GM20000 (cell line): Measurements from ENCODE around the gene ARSA.

Source experiments
- DNase-seq: peaks from one replicate; pipeline ENCODE4 v3.0.0; 2012; ENCODE audit warnings: low spot score
- CTCF ChIP-seq: IDR thresholded peaks from 2 replicates; pipeline ENCODE4 v1.5.1; 2012; ENCODE audit warnings: mild to moderate bottlenecking, control low read depth; ENCODE audit errors: extremely low read depth, missing control alignments

Gene ARSA

GRCh38 chr22:50582493-50583293, 45.3 kb downstream of the ARSA start, which contains the start of gene CHKB:
TSS of gene CHKB (minus strand) at chr22:50582849. CDS start at chr22:50582781, 68 bp downstream.
- no peak for TF ChIP-seq CTCF
- peak; percentile 100 for DNase-seq

GRCh38 chr22:50581950-50582492, 45.9 kb downstream of the ARSA start:
- DNase-seq = no peak
- no peak for TF ChIP-seq CTCF

DNA sequence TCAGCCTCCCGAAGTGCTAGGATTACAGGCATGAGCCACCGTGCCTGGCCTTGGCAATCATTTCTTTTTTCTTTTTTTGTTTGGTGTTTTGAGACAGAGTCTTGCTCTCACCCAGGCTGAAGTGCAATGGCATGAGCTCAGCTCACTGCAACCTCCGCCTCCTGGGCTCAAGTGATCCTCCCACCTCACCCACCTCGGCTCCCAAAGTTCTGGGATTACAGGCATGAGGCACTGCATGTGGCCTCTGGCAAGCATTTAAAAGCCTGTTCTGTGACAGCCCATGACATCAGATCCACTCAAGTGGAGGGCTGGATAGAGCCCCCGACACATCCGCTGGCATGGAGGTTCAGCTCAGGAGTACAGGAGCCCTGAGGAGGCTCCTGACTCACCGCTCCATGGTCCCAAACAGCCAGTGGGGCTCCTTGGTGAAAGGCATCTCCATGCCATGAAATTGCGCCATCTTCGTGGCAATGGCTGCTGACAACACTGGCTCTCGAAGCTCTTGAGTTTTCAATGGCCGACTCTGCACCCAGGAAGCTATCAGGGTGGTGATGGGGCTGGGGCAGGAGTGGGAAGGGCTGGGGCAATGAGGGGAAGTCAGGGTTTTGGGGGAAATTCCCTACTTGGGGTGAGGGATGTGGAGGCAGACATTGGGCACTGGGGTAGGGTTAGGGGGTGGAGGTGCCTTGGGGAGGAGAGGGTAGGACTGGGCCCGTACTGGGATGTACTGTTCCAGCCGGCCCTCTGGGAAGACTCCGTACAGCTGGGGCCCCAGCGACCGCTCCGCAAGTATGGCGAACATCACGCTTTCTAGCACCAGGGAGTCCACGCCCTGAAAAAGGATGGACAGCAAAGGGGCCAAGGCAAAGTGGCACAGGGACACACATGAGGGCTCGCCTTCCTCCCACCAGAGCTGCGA, 46.7 kb downstream of the ARSA start:
- DNase-seq = no peak

GRCh38 chr22:50579752-50580151, 48.2 kb downstream of the ARSA start:
- no peak for DNase-seq
- no peak for TF ChIP-seq CTCF

More for the DNA sequence above, 46.7 kb downstream of the ARSA start:
- no peak for TF ChIP-seq CTCF

GRCh38 chr22:50578776-50579310, 49.1 kb downstream of the ARSA start:
- DNase-seq = peak; percentile 21
- no peak for TF ChIP-seq CTCF

DNA sequence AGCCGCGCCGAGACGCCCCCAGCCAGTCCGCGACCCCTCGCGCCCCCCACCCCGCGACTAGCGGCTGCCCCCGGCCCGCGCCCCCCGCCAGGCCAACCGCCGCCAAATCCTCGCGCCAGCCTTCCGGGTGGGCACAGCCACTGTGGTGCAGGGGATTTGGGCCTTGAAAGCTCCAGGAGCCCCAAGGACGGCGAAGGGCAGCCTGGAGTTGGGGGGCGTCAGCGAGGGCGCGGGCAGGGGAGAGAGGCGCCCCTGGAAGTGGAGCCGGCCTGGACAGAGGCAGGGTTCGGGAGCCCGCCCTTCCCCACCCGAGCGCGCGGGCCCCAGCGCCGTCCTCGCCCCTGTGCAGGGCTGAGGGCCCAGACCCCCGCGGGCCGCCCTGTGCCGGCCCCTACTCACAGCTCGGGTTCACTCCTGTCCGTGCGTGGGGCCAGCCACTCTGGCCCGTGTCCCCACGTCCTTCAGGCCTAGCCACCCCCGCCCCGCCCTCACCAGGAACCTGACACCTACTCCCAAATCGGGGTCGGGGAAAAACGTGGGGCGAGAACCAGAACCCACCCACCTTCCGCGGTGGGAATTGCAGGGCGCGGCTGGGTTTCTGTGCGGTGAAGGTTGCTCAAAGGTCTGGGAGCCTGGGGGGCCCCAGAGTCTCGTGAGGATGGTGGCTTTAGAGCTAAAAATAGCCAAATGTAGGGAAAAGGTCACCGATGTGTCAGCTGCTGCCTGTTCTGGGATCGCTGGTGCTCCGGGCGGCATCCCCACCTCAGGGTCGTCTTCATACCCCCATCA, 49.8 kb downstream of the ARSA start, which contains the start of gene CPT1B:
TSS of gene CPT1B (minus strand) at position 441 of the 789 bp plus-strand sequence. CDS start 512 bp downstream, outside the sequence.
- no peak for TF ChIP-seq CTCF
- DNase-seq = peak; percentile 30
